ENCODE results near the gene DAB2. TPM values are rescaled to one million over a fixed set of nuclear protein-coding genes. Genes with fewer than 3 reads are reported as not detected.

The DAB2 gene
- total RNA-seq, 1 experiment from 2014 or later = 5.5 TPM

- H3K79me2 ChIP-seq (ENCODE audit: insufficient read depth, low read length) = no peaks in the 10 kb centered on the region
- POLR2A ChIA-PET = no interaction called here
- H3K4me1 ChIP-seq (ENCODE audit: control insufficient read depth in 1 of 2, insufficient read depth in 2 of 2, low read length in 2 of 2) = no peaks in the 10 kb centered on the region
- no peaks in the 10 kb centered on the region for H3K9me3 ChIP-seq (ENCODE audit: control insufficient read depth in 1 of 2, insufficient read depth in 1 of 2, low read depth in 1 of 2, low read length in 2 of 2)
- no peaks in the 10 kb centered on the region for H3K36me3 ChIP-seq (ENCODE audit: control insufficient read depth in 1 of 2, insufficient read depth in 2 of 2, low read length in 2 of 2)
- ATAC-seq (no peak), DNase-seq (ENCODE audit: low read depth, low spot score) (no peak)
- H3K4me3 ChIP-seq (replicated peaks in 1 of 2; ENCODE audit: low read depth in 1 of 2, low read length in 2 of 2) = no peak overlapping the region
- RAD21 ChIA-PET (ENCODE audit: low non-redundant PET in 1 of 2, low total read pairs in 2 of 2, uncharacterized antibody in 2 of 2, unreplicated experiment in 2 of 2) = no interaction called here
- no peak overlapping the region for H3K9ac ChIP-seq (ENCODE audit: low read length)
- no peak for TF ChIP-seq POLR2AphosphoS5 (IDR thresholded peaks at IDR 0.05; ENCODE audit: low read depth, low read length)
- TF ChIP-seq POLR2A (IDR thresholded peaks at IDR 0.05; ENCODE audit: borderline replicate concordance, extremely low read depth, insufficient read depth, insufficient read length) = no peak
- TF ChIP-seq SRF (IDR thresholded peaks at IDR 0.05; ENCODE audit: low read depth) = no peak
- CTCF ChIA-PET = no interaction called here
- H3K9me2 ChIP-seq (ENCODE audit: insufficient read depth) = no peaks in the 10 kb centered on the region
- no TSS peak for BruUV-seq (replicated peaks)
- no peaks in the 10 kb centered on the region for H3K27me3 ChIP-seq (ENCODE audit: insufficient read depth, low read length)
- H3K27ac ChIP-seq (ENCODE audit: low read depth, low read length) = no peak overlapping the region
- no peaks in the 10 kb centered on the region for H4K20me1 ChIP-seq (ENCODE audit: insufficient read depth)
- H2AFZ ChIP-seq (ENCODE audit: low read depth, low read length, poor library complexity, severe bottlenecking) = no peak overlapping the region
- intact Hi-C loops (cut with micrococcal nuclease) = no loop called here
- H3K4me2 ChIP-seq (ENCODE audit: low read length) = no peak overlapping the region
Measured at GRCh38 chr5:39464088-39464487, 39.3 kb upstream of the DAB2 start.

GRCh38 chr5:39462211-39462610 lies 37.4 kb upstream of the DAB2 start:
- no peak overlapping the region for H3K9ac ChIP-seq (ENCODE audit: low read length)
- no peak overlapping the region for H3K4me3 ChIP-seq (replicated peaks in 1 of 2; ENCODE audit: low read depth in 1 of 2, low read length in 2 of 2)
- no peaks in the 10 kb centered on the region for H3K9me3 ChIP-seq (ENCODE audit: control insufficient read depth in 1 of 2, insufficient read depth in 1 of 2, low read depth in 1 of 2, low read length in 2 of 2)
- no peaks in the 10 kb centered on the region for H3K4me1 ChIP-seq (ENCODE audit: control insufficient read depth in 1 of 2, insufficient read depth in 2 of 2, low read length in 2 of 2)
- no peak for DNase-seq (ENCODE audit: low read depth, low spot score)
- no peaks in the 10 kb centered on the region for H4K20me1 ChIP-seq (ENCODE audit: insufficient read depth)
- no peaks in the 10 kb centered on the region for H3K79me2 ChIP-seq (ENCODE audit: insufficient read depth, low read length)
- no peaks in the 10 kb centered on the region for H3K36me3 ChIP-seq (ENCODE audit: control insufficient read depth in 1 of 2, insufficient read depth in 2 of 2, low read length in 2 of 2)
- H2AFZ ChIP-seq (ENCODE audit: low read depth, low read length, poor library complexity, severe bottlenecking) = no peak overlapping the region
- POLR2A ChIA-PET = no interaction called here
- ATAC-seq = no peak
- H3K9me2 ChIP-seq (ENCODE audit: insufficient read depth) = no peaks in the 10 kb centered on the region
- H3K27ac ChIP-seq (ENCODE audit: low read depth, low read length) = no peak overlapping the region
- intact Hi-C loops (cut with micrococcal nuclease) = no loop called here
- no TSS peak for BruUV-seq (replicated peaks)
- H3K27me3 ChIP-seq (ENCODE audit: insufficient read depth, low read length) = no peaks in the 10 kb centered on the region
- RAD21 ChIA-PET (ENCODE audit: low non-redundant PET in 1 of 2, low total read pairs in 2 of 2, uncharacterized antibody in 2 of 2, unreplicated experiment in 2 of 2) = no interaction called here
- no peak overlapping the region for H3K4me2 ChIP-seq (ENCODE audit: low read length)
- CTCF ChIA-PET = no interaction called here
- TF ChIP-seq CBX3 (IDR thresholded peaks at IDR 0.05; ENCODE audit: low read depth) = no peak
- no peak for TF ChIP-seq ZBTB33 (IDR thresholded peaks at IDR 0.05; ENCODE audit: extremely low read depth, insufficient replicate concordance, low read length)
- no peak for TF ChIP-seq SRF (IDR thresholded peaks at IDR 0.05; ENCODE audit: low read depth)
- no peak for TF ChIP-seq CTCF (IDR thresholded peaks at IDR 0.05 in 2 of 3, conservative IDR thresholded peaks at IDR 0.05 in 1 of 3; ENCODE audit: borderline replicate concordance in 1 of 3, insufficient read depth in 1 of 3, low read depth in 2 of 3, low read length in 2 of 3)
- TF ChIP-seq, protein P1, sequence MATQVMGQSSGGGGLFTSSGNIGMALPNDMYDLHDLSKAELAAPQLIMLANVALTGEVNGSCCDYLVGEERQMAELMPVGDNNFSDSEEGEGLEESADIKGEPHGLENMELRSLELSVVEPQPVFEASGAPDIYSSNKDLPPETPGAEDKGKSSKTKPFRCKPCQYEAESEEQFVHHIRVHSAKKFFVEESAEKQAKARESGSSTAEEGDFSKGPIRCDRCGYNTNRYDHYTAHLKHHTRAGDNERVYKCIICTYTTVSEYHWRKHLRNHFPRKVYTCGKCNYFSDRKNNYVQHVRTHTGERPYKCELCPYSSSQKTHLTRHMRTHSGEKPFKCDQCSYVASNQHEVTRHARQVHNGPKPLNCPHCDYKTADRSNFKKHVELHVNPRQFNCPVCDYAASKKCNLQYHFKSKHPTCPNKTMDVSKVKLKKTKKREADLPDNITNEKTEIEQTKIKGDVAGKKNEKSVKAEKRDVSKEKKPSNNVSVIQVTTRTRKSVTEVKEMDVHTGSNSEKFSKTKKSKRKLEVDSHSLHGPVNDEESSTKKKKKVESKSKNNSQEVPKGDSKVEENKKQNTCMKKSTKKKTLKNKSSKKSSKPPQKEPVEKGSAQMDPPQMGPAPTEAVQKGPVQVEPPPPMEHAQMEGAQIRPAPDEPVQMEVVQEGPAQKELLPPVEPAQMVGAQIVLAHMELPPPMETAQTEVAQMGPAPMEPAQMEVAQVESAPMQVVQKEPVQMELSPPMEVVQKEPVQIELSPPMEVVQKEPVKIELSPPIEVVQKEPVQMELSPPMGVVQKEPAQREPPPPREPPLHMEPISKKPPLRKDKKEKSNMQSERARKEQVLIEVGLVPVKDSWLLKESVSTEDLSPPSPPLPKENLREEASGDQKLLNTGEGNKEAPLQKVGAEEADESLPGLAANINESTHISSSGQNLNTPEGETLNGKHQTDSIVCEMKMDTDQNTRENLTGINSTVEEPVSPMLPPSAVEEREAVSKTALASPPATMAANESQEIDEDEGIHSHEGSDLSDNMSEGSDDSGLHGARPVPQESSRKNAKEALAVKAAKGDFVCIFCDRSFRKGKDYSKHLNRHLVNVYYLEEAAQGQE (IDR thresholded peaks at IDR 0.05; ENCODE audit: low read depth) = no peak
- TF ChIP-seq EGR1 (IDR thresholded peaks at IDR 0.05; ENCODE audit: low read depth) = no peak
- TF ChIP-seq, protein P2, sequence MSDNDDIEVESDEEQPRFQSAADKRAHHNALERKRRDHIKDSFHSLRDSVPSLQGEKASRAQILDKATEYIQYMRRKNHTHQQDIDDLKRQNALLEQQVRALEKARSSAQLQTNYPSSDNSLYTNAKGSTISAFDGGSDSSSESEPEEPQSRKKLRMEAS (IDR thresholded peaks at IDR 0.05) = no peak
- no peak for TF ChIP-seq YY1 (IDR thresholded peaks at IDR 0.05; ENCODE audit: extremely low read depth, insufficient replicate concordance, low read depth, low read length)
- TF ChIP-seq JUND (IDR thresholded peaks at IDR 0.05) = no peak
- no peak for TF ChIP-seq ZNF274 (IDR thresholded peaks at IDR 0.05; ENCODE audit: low read depth, low read length)
- no peak for TF ChIP-seq TCF7L2 (IDR thresholded peaks at IDR 0.05; ENCODE audit: borderline replicate concordance, extremely low read depth, insufficient read depth, insufficient read length)

Data from HCT116 (cell line).